Measurements from ENCODE around the gene DCANP1. TPM values are rescaled to one million over a fixed set of nuclear protein-coding genes. Genes with fewer than 3 reads are reported as not detected.

The DCANP1 gene
- total and polyA plus RNA-seq, 2 donors (not counting 3 experiments of a cell fraction or from before 2014, with no cell fraction given) = not detected

DNA sequence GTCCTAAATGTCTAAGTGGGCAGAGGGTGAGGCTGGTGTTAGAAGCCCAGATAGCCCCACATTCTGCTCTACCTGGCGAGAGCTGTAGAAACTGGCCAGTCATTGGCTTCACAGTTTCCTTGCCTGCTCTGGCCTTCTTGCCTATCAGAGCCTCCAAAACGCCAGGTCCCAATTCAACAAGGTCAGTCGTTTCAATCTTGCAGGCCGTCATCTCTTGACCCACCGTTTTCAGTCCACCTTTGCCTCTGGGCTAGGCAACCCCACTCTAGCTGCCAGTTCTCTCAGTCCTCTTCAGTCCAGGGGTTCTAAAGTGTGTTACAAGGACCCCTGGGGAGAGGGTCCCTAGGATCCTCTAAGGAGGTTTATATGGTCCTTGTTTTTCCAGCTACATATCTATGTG is 25.0 kb upstream of the DCANP1 start:
- no peak overlapping the region for H3K4me2 ChIP-seq (ENCODE audit: insufficient read depth, low read length)
- no peak overlapping the region for H2AFZ ChIP-seq (ENCODE audit: low read depth, low read length)
- no peaks in the 10 kb centered on the region for H3K79me2 ChIP-seq (ENCODE audit: control insufficient read depth, insufficient read depth, low read length)
- no peaks in the 10 kb centered on the region for H4K20me1 ChIP-seq (replicated peaks; ENCODE audit: control insufficient read depth, extremely low read depth, insufficient read depth, low read length)
- H3K27me3 ChIP-seq (ENCODE audit: control insufficient read depth in 2 of 2, insufficient read depth in 2 of 2, low read length in 2 of 2) = peaks cover 30 to 48% of the 10 kb centered on the region in 2 experiments
- no peaks in the 10 kb centered on the region for H3K4me1 ChIP-seq (ENCODE audit: control insufficient read depth, extremely low read depth, insufficient read depth, low read length)
- intact Hi-C loops (cut with micrococcal nuclease) (no loop called here), dilution Hi-C loops (cut with MboI; ENCODE audit: extremely low pct_ligation_motif_present, low sequenced_read_pairs) (loop anchor here (25.0 kb wide), 1 partner anchor 90 kb away; no protein-coding TSS in a partner anchor)
- no peaks in the 10 kb centered on the region for H3K36me3 ChIP-seq (ENCODE audit: control insufficient read depth in 2 of 2, extremely low read depth in 1 of 2, insufficient read depth in 2 of 2, low read length in 2 of 2)
- POLR2A ChIA-PET = no interaction called here
- no peak overlapping the region for H3K4me3 ChIP-seq (replicated peaks in 1 of 3; ENCODE audit: insufficient read depth in 1 of 3, low read depth in 1 of 3, low read length in 3 of 3)
- no peak overlapping the region for H3K9ac ChIP-seq (replicated peaks; ENCODE audit: extremely low read depth, insufficient read depth, low read length)
- H3K27ac ChIP-seq (ENCODE audit: insufficient read depth, low read depth, low read length) = no peak overlapping the region
- CTCF ChIA-PET = interaction anchor here (2.6 to 21.5 kb wide), 2 partner anchors 79 to 95 kb away, joined by 11 to 664 read pairs; no protein-coding TSS in a partner anchor
- BruUV-seq (replicated peaks) = no TSS peak
- no peaks in the 10 kb centered on the region for H3K9me1 ChIP-seq (replicated peaks; ENCODE audit: control insufficient read depth, extremely low read depth, insufficient read depth, low read length)
- FAIRE-seq (no peak), DNase-seq (ENCODE audit: low read depth, low spot score) (no peak)
- H3K9me3 ChIP-seq (replicated peaks; ENCODE audit: control insufficient read depth, insufficient read depth, low read length) = no peaks in the 10 kb centered on the region
- TF ChIP-seq EZH2 (IDR thresholded peaks at IDR 0.05; ENCODE audit: borderline replicate concordance, low read depth, low read length, severe bottlenecking) = no peak
- TF ChIP-seq, protein P1, sequence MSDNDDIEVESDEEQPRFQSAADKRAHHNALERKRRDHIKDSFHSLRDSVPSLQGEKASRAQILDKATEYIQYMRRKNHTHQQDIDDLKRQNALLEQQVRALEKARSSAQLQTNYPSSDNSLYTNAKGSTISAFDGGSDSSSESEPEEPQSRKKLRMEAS (IDR thresholded peaks at IDR 0.05; ENCODE audit: insufficient read depth, insufficient read length) = no peak
- TF ChIP-seq POLR2AphosphoS5 (IDR thresholded peaks at IDR 0.05; ENCODE audit: insufficient read depth, low read depth, low read length) = no peak
- TF ChIP-seq GATA2 (IDR thresholded peaks at IDR 0.05; ENCODE audit: insufficient read depth, insufficient read length, low read depth, low read length) = no peak
- TF ChIP-seq CTCF (IDR thresholded peaks at IDR 0.05; ENCODE audit: extremely low read depth in 1 of 2, insufficient read depth in 1 of 2, low read depth in 1 of 2, low read length in 2 of 2) = no peak
- no peak for TF ChIP-seq POLR2A (IDR thresholded peaks at IDR 0.05; ENCODE audit: low read depth, low read length)
- TF ChIP-seq JUN (IDR thresholded peaks at IDR 0.05; ENCODE audit: borderline replicate concordance, insufficient read depth, insufficient read length, low read depth) = no peak
- no peak for TF ChIP-seq MYC (IDR thresholded peaks at IDR 0.05; ENCODE audit: low read depth, low read length)

Measured in endothelial cell of umbilical vein (primary cell).